Ascending aorta (tissue), 2 donors: ENCODE measurements around the gene SEMA5A. TPM values are rescaled to one million over a fixed set of nuclear protein-coding genes. Genes with fewer than 3 reads are reported as not detected.

ENCODE experiments used
- DNase-seq, 2 donors: peaks; one replicate each; pipeline ENCODE4 v3.0.0-alpha.2; 2019; ENCODE audit warnings: low spot score in 2 of 2
- H3K27ac ChIP-seq, 2 donors: fragments of 200-600 bp; sonication (generic); one replicate each; pipeline ENCODE4 v1.5.1; 2016 to 2017; ENCODE audit warnings: mild to moderate bottlenecking in 1 of 2
- H3K27me3 ChIP-seq: fragments of 200-600 bp; sonication (generic); one replicate; pipeline ENCODE4 v1.5.1; 2017
- H3K36me3 ChIP-seq, 2 donors: fragments of 200-600 bp; sonication (generic); one replicate each; pipeline ENCODE4 v1.5.1; 2016
- H3K4me1 ChIP-seq, 2 donors: fragments of 200-600 bp; sonication (generic); one replicate each; pipeline ENCODE4 v1.5.1; 2016 to 2017; ENCODE audit warnings: mild to moderate bottlenecking in 1 of 2
- H3K4me3 ChIP-seq, 2 donors: fragments of 200-600 bp; sonication (generic); one replicate each; pipeline ENCODE4 v1.5.1; 2016 to 2017; ENCODE audit warnings: mild to moderate bottlenecking in 1 of 2
- H3K9me3 ChIP-seq, 2 donors: fragments of 200-600 bp; sonication (generic); one replicate each; pipeline ENCODE4 v1.5.1; 2016
- intact Hi-C: fragments of 100-400 bp; cut with DNase I; formaldehyde crosslinking; loops from one replicate; pipeline ENCODE4 v1.15.1; 2023
- total RNA-seq: library from RNA; depleted of rRNA; stranded (reverse); fragments of >200 nt; gene quantifications from one replicate; pipeline ENCODE4 v1.1.0, GENCODE V29; 2016
- TF ChIP-seq, protein P1 (sequence below), 3 experiments: fragments of 200-600 bp in 2 of 3; fragments of 450-650 bp in 1 of 3; sonication (generic) in 2 of 3; IDR thresholded peaks; one replicate each; pipeline ENCODE4 v1.5.1; 2016 to 2019; ENCODE audit warnings: antibody characterized with exemption in 3 of 3, mild to moderate bottlenecking in 1 of 3, moderate library complexity in 1 of 3

The SEMA5A gene
- total RNA-seq, 1 donor from 2014 or later = 18.4 TPM

DNA sequence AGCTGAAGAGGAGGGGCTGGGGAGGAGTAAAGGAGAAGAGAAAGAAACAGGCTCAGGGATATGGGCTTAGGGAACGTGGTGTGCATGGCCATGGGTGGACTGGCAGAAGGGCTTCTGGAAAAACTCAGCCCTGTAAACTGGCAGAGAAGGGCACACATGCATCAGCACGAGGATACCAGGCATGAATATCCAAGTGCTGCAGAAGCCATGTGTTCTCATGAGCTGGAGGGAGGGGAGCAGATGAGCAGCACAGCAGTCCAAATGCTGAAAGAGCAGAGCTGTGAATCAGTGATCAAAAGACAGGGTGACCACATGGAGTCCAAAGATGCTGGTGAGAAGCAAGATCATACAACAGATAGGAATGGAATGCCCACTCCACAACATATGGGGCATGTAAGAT, 72.3 kb downstream of the SEMA5A start:
- Histone ChIP-seq H3K27ac (no peak overlapping the region), H3K4me1 (no peaks in the 10 kb centered on the region), H3K36me3 (no peaks in the 10 kb centered on the region), H3K9me3 (peaks cover 0 to 10% of the 10 kb centered on the region in 2 donors), H3K4me3 (no peak overlapping the region), H3K27me3 (no peaks in the 10 kb centered on the region)
- intact Hi-C loops = no loop called here
- TF ChIP-seq, protein P1, sequence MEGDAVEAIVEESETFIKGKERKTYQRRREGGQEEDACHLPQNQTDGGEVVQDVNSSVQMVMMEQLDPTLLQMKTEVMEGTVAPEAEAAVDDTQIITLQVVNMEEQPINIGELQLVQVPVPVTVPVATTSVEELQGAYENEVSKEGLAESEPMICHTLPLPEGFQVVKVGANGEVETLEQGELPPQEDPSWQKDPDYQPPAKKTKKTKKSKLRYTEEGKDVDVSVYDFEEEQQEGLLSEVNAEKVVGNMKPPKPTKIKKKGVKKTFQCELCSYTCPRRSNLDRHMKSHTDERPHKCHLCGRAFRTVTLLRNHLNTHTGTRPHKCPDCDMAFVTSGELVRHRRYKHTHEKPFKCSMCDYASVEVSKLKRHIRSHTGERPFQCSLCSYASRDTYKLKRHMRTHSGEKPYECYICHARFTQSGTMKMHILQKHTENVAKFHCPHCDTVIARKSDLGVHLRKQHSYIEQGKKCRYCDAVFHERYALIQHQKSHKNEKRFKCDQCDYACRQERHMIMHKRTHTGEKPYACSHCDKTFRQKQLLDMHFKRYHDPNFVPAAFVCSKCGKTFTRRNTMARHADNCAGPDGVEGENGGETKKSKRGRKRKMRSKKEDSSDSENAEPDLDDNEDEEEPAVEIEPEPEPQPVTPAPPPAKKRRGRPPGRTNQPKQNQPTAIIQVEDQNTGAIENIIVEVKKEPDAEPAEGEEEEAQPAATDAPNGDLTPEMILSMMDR (IDR thresholded peaks at IDR 0.05) = no peak
- no peak for DNase-seq

DNA sequence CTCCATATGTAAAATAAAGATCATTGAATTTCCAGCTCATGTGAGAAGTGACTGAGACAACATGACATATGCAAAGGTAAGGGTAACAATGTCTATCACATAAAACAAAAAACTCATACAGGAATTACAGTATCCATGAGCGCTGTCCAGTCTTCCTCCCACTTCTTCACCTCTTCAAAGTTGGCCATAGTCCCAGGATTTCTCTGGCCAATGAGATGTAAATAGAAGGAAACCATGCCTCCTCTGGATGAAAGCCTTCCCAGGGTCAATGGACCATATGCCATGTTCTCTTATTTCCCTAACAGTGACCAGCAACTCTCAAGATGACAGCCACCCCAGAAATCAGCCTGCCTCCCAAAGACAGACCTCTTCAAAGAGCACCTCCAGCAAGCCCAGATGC, 75.5 kb downstream of the SEMA5A start:
- no peaks in the 10 kb centered on the region for H3K36me3 ChIP-seq

DNA sequence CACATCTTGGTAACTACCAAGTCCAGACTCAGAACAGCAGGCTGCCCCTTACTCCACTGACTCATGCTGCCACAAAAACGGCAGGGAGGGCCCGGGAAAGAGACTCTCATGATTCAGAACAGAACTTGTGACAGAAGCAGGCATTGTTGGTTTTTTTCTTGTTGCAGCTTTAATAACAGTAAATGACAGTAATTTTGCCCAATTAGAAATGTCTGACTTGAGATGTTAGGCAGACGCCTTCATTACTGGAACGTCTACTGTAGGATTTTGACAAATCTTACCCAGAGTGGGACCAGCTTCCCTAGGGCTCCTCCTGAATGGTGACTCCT, 77.9 kb downstream of the SEMA5A start:
- DNase-seq = peak; percentile 13 to 73
- Histone ChIP-seq H3K4me3 (no peak overlapping the region), H3K27me3 (no peaks in the 10 kb centered on the region), H3K4me1 (peaks cover 0 to 6% of the 10 kb centered on the region in 2 donors), H3K36me3 (no peaks in the 10 kb centered on the region), H3K27ac (peak overlapping the region; percentile 69 to 70), H3K9me3 (no peaks in the 10 kb centered on the region)
- TF ChIP-seq, protein P1 (IDR thresholded peaks at IDR 0.05) = no peak
- intact Hi-C loops = no loop called here

More for the DNA sequence above, 75.5 kb downstream of the SEMA5A start:
- no peaks in the 10 kb centered on the region for H3K27me3 ChIP-seq
- no peak for DNase-seq
- H3K27ac ChIP-seq = no peak overlapping the region
- TF ChIP-seq, protein P1 (IDR thresholded peaks at IDR 0.05) = no peak
- H3K4me1 ChIP-seq = peaks cover 0 to 6% of the 10 kb centered on the region in 2 donors
- intact Hi-C loops = no loop called here
- H3K4me3 ChIP-seq = no peak overlapping the region
- no peaks in the 10 kb centered on the region for H3K9me3 ChIP-seq

DNA sequence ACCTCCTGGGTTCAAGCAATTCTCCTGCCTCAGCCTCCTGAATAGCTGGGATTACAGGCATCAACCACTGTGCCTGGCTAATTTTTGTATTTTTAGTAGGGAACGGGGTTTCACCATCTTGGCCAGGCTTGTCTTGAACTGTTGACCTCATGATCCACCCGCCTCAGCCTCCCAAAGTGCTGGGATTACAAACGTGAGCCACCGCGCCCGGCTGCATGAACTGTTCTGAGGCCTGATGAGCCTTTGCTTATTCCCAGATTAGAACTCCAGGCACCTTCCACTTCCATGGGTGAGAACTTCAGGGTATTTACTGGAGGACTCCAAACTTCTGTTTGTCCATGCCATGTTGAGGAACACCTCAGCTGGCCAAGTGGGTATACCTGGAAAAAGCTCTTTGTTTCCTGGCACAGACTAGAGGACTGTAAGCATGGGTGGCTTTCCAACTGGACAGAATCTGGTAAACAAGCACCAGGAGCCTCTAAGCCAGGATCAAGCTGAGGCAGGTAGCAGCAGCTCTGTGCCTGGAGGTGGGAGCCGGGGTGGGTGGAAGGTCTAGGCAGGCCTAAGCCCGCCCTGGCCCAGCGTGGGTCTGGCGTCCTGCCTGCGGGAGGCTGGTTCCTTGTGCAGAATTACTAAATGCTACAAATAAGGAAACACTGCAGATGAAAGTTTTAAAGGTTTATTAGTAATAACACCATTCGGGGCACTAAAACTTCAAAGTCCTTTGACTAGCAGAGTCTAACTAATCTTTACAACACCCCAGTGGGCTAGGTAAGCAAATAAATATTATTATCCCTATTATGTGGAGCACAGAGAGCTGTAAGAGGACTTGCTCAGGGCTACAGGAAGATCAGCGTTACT, 78.4 kb downstream of the SEMA5A start:
- Histone ChIP-seq H3K27me3 (no peaks in the 10 kb centered on the region), H3K4me3 (no peak overlapping the region), H3K36me3 (no peaks in the 10 kb centered on the region), H3K4me1 (peaks cover 0 to 6% of the 10 kb centered on the region in 2 donors), H3K27ac (peak overlapping the region; percentile 69 to 70), H3K9me3 (no peaks in the 10 kb centered on the region)
- TF ChIP-seq, protein P1 (IDR thresholded peaks at IDR 0.05) = no peak
- DNase-seq = no peak
- intact Hi-C loops = no loop called here

DNA sequence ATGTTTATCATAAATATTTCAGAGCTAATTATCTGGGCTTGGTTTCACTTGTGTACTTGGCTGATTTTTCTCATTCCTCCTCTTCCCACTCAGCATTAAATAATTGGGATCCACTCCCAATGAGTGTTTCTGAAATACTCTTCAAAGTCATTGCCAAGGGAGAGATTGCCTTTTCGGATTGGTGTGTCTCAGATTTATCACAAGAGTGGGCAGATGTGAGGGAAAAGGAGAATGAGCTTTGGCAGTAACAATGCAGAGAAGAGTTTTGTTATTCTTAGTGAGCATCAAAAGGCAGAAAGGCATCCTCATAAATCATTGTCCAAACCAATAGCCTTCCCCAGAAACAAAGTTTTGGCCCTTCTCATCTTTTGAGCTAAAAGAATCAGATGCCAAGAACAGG, 79.2 kb downstream of the SEMA5A start:
- H3K27ac ChIP-seq = no peak overlapping the region
- TF ChIP-seq, protein P1 (IDR thresholded peaks at IDR 0.05) = no peak
- H3K36me3 ChIP-seq = no peaks in the 10 kb centered on the region
- no peak for DNase-seq
- H3K27me3 ChIP-seq = no peaks in the 10 kb centered on the region
- H3K4me3 ChIP-seq = no peak overlapping the region
- no peaks in the 10 kb centered on the region for H3K9me3 ChIP-seq
- peaks cover 0 to 6% of the 10 kb centered on the region in 2 donors for H3K4me1 ChIP-seq
- intact Hi-C loops = no loop called here
